ENCODE measurements around the gene ANKLE2. TPM values are rescaled to one million over a fixed set of nuclear protein-coding genes. Genes with fewer than 3 reads are reported as not detected.
A peak's percentile ranks its signal among the peaks of the same experiment; 100 is the strongest.

ANKLE2 gene
- total RNA-seq, 1 donor from 2014 or later = 136 TPM

GRCh38 chr12:132710043-132710404 is 51.6 kb downstream of the ANKLE2 start:
- CTCF ChIA-PET = no interaction called here
- Mint-ChIP-seq H3K36me3 (ENCODE audit: low read depth) (peaks cover 28% of the 10 kb centered on the region), H3K27ac (peak overlapping the region; percentile 95), H3K4me1 (peaks cover 33% of the 10 kb centered on the region), H3K9me3 (peaks cover 10% of the 10 kb centered on the region), H3K27me3 (no peaks in the 10 kb centered on the region), H3K4me3 (peak overlapping the region; percentile 92)
- TF ChIP-seq, protein P1, sequence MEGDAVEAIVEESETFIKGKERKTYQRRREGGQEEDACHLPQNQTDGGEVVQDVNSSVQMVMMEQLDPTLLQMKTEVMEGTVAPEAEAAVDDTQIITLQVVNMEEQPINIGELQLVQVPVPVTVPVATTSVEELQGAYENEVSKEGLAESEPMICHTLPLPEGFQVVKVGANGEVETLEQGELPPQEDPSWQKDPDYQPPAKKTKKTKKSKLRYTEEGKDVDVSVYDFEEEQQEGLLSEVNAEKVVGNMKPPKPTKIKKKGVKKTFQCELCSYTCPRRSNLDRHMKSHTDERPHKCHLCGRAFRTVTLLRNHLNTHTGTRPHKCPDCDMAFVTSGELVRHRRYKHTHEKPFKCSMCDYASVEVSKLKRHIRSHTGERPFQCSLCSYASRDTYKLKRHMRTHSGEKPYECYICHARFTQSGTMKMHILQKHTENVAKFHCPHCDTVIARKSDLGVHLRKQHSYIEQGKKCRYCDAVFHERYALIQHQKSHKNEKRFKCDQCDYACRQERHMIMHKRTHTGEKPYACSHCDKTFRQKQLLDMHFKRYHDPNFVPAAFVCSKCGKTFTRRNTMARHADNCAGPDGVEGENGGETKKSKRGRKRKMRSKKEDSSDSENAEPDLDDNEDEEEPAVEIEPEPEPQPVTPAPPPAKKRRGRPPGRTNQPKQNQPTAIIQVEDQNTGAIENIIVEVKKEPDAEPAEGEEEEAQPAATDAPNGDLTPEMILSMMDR (IDR thresholded peaks at IDR 0.05) = no peak
- intact Hi-C loops (cut with micrococcal nuclease) = loop anchor here (1.0 to 5.0 kb wide), 7 partner anchors 10 to 783 kb away; partner anchors contain the start of genes CHFR, POLE, PUS1 and PXMP2
- no peak for DNase-seq
- peak; percentile 16 for ATAC-seq (ENCODE audit: low read depth)
- POLR2A ChIA-PET = interaction anchor here (0.6 to 1.8 kb wide), 6 partner anchors 10 to 199 kb away, joined by 3 to 8 read pairs (median 4); partner anchors contain the start of genes CHFR and GOLGA3

- no peak for DNase-seq
- Mint-ChIP-seq H3K4me1 (peaks cover 28% of the 10 kb centered on the region), H3K9me3 (peaks cover 10% of the 10 kb centered on the region), H3K27me3 (no peaks in the 10 kb centered on the region), H3K4me3 (no peak overlapping the region), H3K36me3 (ENCODE audit: low read depth) (peaks cover 33% of the 10 kb centered on the region), H3K27ac (peak overlapping the region; percentile 46)
- ChIA-PET CTCF (no interaction called here), POLR2A (interaction anchor here (0.6 kb wide), 1 partner anchor 56 kb away, joined by 5 read pairs; no protein-coding TSS in a partner anchor)
- TF ChIP-seq, protein P1 (IDR thresholded peaks at IDR 0.05) = no peak
- intact Hi-C loops (cut with micrococcal nuclease) = no loop called here
- ATAC-seq (ENCODE audit: low read depth) = no peak
Observed at GRCh38 chr12:132708150-132708549, 53.5 kb downstream of the ANKLE2 start.

DNA sequence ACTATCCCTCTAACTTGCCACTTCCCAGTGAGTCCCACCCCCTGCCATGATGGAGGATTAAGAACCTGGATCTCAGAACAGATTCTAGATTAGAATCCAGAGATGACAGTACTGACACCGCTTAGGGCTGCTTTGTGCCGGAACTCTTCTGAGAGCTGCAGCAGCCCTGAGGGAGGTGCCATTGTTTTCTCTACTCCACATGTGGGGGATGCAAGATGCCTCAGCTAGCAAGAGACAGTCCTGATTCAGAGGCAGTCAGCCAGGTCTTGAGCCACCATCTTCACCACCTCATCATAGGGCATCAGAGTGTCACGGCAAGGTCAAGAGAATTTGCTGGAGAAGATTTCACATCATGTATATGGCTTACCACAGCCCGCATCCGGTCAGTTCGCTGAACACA is 54.4 kb downstream of the ANKLE2 start:
- CTCF ChIA-PET = no interaction called here
- TF ChIP-seq, protein P1 (IDR thresholded peaks at IDR 0.05) = no peak
- H3K9me3 Mint-ChIP-seq = peaks cover 10% of the 10 kb centered on the region
- intact Hi-C loops (cut with micrococcal nuclease) = no loop called here
- H3K36me3 Mint-ChIP-seq (ENCODE audit: low read depth) = peaks cover 33% of the 10 kb centered on the region
- no peak overlapping the region for H3K4me3 Mint-ChIP-seq
- POLR2A ChIA-PET = interaction anchor here (0.6 kb wide), 1 partner anchor 114 kb away, joined by 3 read pairs; no protein-coding TSS in a partner anchor
- peaks cover 21% of the 10 kb centered on the region for H3K4me1 Mint-ChIP-seq
- ATAC-seq (ENCODE audit: low read depth) (no peak), DNase-seq (no peak)
- no peaks in the 10 kb centered on the region for H3K27me3 Mint-ChIP-seq
- H3K27ac Mint-ChIP-seq = peak overlapping the region; percentile 72

GRCh38 chr12:132703641-132704040 is 58.0 kb downstream of the ANKLE2 start:
- peaks cover 33% of the 10 kb centered on the region for H3K36me3 Mint-ChIP-seq (ENCODE audit: low read depth)
- H3K4me3 Mint-ChIP-seq = no peak overlapping the region
- peaks cover 10% of the 10 kb centered on the region for H3K9me3 Mint-ChIP-seq
- ATAC-seq (ENCODE audit: low read depth) (no peak), DNase-seq (no peak)
- TF ChIP-seq, protein P1 (IDR thresholded peaks at IDR 0.05) = no peak
- CTCF ChIA-PET = no interaction called here
- POLR2A ChIA-PET = no interaction called here
- H3K27ac Mint-ChIP-seq = peak overlapping the region; percentile 46
- intact Hi-C loops (cut with micrococcal nuclease) = no loop called here
- no peaks in the 10 kb centered on the region for H3K27me3 Mint-ChIP-seq
- peaks cover 25% of the 10 kb centered on the region for H3K4me1 Mint-ChIP-seq

DNA sequence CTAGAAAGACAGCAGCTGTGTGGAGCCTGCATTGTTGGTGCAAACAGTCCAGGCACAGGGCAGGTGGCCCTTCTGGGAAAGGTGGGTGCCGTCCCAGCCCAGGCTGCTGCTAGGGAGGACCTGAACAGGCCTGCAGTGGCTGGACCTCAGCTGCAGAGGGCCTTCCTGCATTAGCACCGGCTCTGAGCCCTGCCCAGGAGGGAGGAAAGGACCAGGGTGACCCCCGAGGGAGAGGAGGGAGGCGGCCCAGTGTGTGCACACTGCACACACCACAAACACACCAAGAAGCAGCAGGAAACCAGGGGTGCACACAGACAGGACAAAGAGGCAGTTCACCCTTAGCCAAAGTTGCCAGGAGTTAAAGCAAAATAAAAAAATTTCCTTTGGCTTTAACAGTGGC is 59.0 kb downstream of the ANKLE2 start:
- no peak overlapping the region for H3K27ac Mint-ChIP-seq
- CTCF ChIA-PET = no interaction called here
- no peak for DNase-seq
- ATAC-seq (ENCODE audit: low read depth) = no peak
- intact Hi-C loops (cut with micrococcal nuclease) = no loop called here
- POLR2A ChIA-PET = no interaction called here
- peaks cover 25% of the 10 kb centered on the region for H3K4me1 Mint-ChIP-seq
- H3K27me3 Mint-ChIP-seq = no peaks in the 10 kb centered on the region
- peaks cover 4% of the 10 kb centered on the region for H3K9me3 Mint-ChIP-seq
- TF ChIP-seq, protein P1 (IDR thresholded peaks at IDR 0.05) = no peak
- H3K36me3 Mint-ChIP-seq (ENCODE audit: low read depth) = peaks cover 29% of the 10 kb centered on the region
- H3K4me3 Mint-ChIP-seq = no peak overlapping the region
